Liver (tissue), 9 donors: ENCODE results near the gene HOOK1. TPM values are rescaled to one million over a fixed set of nuclear protein-coding genes. Genes with fewer than 3 reads are reported as not detected.

Experiments used
- DNase-seq: peaks from one replicate; pipeline ENCODE4 v3.0.0-alpha.2; 2017; ENCODE audit warnings: low spot score
- H3K27ac ChIP-seq, 2 donors: one replicate each; pipeline ENCODE4 v1.7.0; 2013; ENCODE audit warnings: inconsistent platforms in 2 of 2, low read length in 2 of 2, control low read depth in 1 of 2, low read depth in 1 of 2, mild to moderate bottlenecking in 1 of 2
- H3K27me3 ChIP-seq, 4 donors: one replicate each; pipeline versions ENCODE4 v1.6.1 to v1.7.0; 2013; ENCODE audit warnings: low read length in 3 of 4, inconsistent platforms in 1 of 4, mild to moderate bottlenecking in 1 of 4, moderate library complexity in 1 of 4; ENCODE audit not compliant: control insufficient read depth in 4 of 4, insufficient read depth in 4 of 4
- H3K36me3 ChIP-seq, 4 donors: one replicate each; pipeline versions ENCODE4 v1.6.1 to v1.7.0; 2013; ENCODE audit warnings: low read length in 3 of 4, mild to moderate bottlenecking in 3 of 4, low read depth in 1 of 4, moderate library complexity in 1 of 4; ENCODE audit not compliant: control insufficient read depth in 4 of 4, insufficient read depth in 3 of 4
- H3K4me1 ChIP-seq, 4 donors: one replicate each; pipeline versions ENCODE4 v1.6.1 to v1.7.0; 2013; ENCODE audit warnings: low read length in 3 of 4, mild to moderate bottlenecking in 3 of 4, moderate library complexity in 1 of 4; ENCODE audit not compliant: control insufficient read depth in 4 of 4, insufficient read depth in 4 of 4
- H3K4me3 ChIP-seq, 3 donors: one replicate each; pipeline versions ENCODE4 v1.6.1 to v1.7.0; 2013; ENCODE audit warnings: low read length in 3 of 3, control low read depth in 1 of 3, low read depth in 1 of 3, mild to moderate bottlenecking in 1 of 3
- H3K9ac ChIP-seq, 2 donors: one replicate each; pipeline ENCODE4 v1.7.0; 2013; ENCODE audit warnings: low read length in 2 of 2, mild to moderate bottlenecking in 2 of 2, moderate library complexity in 2 of 2, control low read depth in 1 of 2, low read depth in 1 of 2
- H3K9me3 ChIP-seq, 4 donors: one replicate each; pipeline versions ENCODE4 v1.6.1 to v1.7.0; 2013; ENCODE audit warnings: low read length in 3 of 4; ENCODE audit not compliant: control insufficient read depth in 4 of 4
- EGR1 ChIP-seq, 2 donors: IDR thresholded peaks; 2 replicates each; pipeline ENCODE4 v1.6.1; 2016 to 2018; ENCODE audit warnings: antibody characterized with exemption in 2 of 2, low read depth in 2 of 2
- FOXA2 ChIP-seq: IDR thresholded peaks from 2 replicates; pipeline ENCODE4 v1.6.1; 2016; ENCODE audit warnings: antibody characterized with exemption
- GABPA ChIP-seq, 2 donors: IDR thresholded peaks in 1 of 2; conservative IDR thresholded peaks in 1 of 2; 2 replicates each; pipeline ENCODE4 v1.6.1; 2016; ENCODE audit warnings: antibody characterized with exemption in 2 of 2, mild to moderate bottlenecking in 1 of 2, moderate library complexity in 1 of 2
- HNF4A ChIP-seq, 2 donors: conservative IDR thresholded peaks; 2 replicates each; pipeline ENCODE4 v1.6.1; 2016; ENCODE audit warnings: antibody characterized with exemption in 2 of 2, mild to moderate bottlenecking in 2 of 2
- HNF4G ChIP-seq: IDR thresholded peaks from 2 replicates; pipeline ENCODE4 v1.6.1; 2016; ENCODE audit warnings: antibody characterized with exemption
- JUND ChIP-seq, 2 donors: IDR thresholded peaks; 2 replicates each; pipeline ENCODE4 v1.6.1; 2016; ENCODE audit warnings: antibody characterized with exemption in 2 of 2
- NR2F2 ChIP-seq: IDR thresholded peaks from 2 replicates; pipeline ENCODE4 v1.6.1; 2016; ENCODE audit warnings: antibody characterized with exemption
- RAD21 ChIP-seq, 2 donors: IDR thresholded peaks; 2 replicates each; pipeline ENCODE4 v1.6.1; 2016; ENCODE audit warnings: antibody characterized with exemption in 2 of 2, mild to moderate bottlenecking in 2 of 2
- RXRA ChIP-seq, 2 donors: IDR thresholded peaks; 2 replicates each; pipeline ENCODE4 v1.6.1; 2017 to 2018; ENCODE audit warnings: antibody characterized with exemption in 2 of 2, mild to moderate bottlenecking in 1 of 2
- SP1 ChIP-seq: IDR thresholded peaks from 2 replicates; pipeline ENCODE4 v1.6.1; 2018; ENCODE audit warnings: antibody characterized with exemption, mild to moderate bottlenecking
- TAF1 ChIP-seq: conservative IDR thresholded peaks from 2 replicates; pipeline ENCODE4 v1.6.1; 2016; ENCODE audit warnings: antibody characterized with exemption, mild to moderate bottlenecking
- YY1 ChIP-seq: IDR thresholded peaks from 2 replicates; pipeline ENCODE4 v1.6.1; 2016; ENCODE audit warnings: antibody characterized with exemption, mild to moderate bottlenecking
- WGBS: extraction: QIAGEN DNeasy Blood & Tissue Kit; methylation state at CpG from one replicate; pipeline ENCODE4 v1.1.7; 2013; 5-methylcytosine and 5-hydroxymethylcytosine counted together
- polyA plus RNA-seq, 2 donors: library from polyadenylated mRNA; stranded (reverse) in 1 of 2; unstranded in 1 of 2; fragments of 200-250 nt in 1 of 2; fragments of >200 nt in 1 of 2; fragmentation: Nextera tagmentation in 1 of 2; extraction: Ambion mirVana in 1 of 2; gene quantifications; one replicate each; pipeline versions ENCODE4 v1.2.1 to v1.2.3, GENCODE V29; 2013 to 2015
- total RNA-seq, 2 donors: library from RNA; depleted of rRNA; stranded (reverse); fragments of >200 nt; gene quantifications; one replicate each; pipeline ENCODE4 v1.2.3, GENCODE V29; 2014
- TF ChIP-seq, protein P1 (sequence below): IDR thresholded peaks from 2 replicates; pipeline ENCODE4 v1.6.1; 2016; ENCODE audit warnings: antibody characterized with exemption
- TF ChIP-seq, protein P2 (sequence below): fragments of 150-350 bp; IDR thresholded peaks from 2 replicates; pipeline ENCODE4 v1.5.1; 2017; ENCODE audit warnings: improper control_type of control experiment, low read depth, low read length; ENCODE audit not compliant: missing input control
- TF ChIP-seq, protein P3 (sequence below): IDR thresholded peaks from 2 replicates; pipeline ENCODE4 v1.6.1; 2016; ENCODE audit warnings: antibody characterized with exemption
- donor health status: healthy.
- donor health status: healthy.
- donor health status: healthy.
- donor health status: healthy.
- donor health status: healthy.

The HOOK1 gene
- total and polyA plus RNA-seq, 4 donors, result 10.3 to 33.4 (median 17.5) TPM

DNA sequence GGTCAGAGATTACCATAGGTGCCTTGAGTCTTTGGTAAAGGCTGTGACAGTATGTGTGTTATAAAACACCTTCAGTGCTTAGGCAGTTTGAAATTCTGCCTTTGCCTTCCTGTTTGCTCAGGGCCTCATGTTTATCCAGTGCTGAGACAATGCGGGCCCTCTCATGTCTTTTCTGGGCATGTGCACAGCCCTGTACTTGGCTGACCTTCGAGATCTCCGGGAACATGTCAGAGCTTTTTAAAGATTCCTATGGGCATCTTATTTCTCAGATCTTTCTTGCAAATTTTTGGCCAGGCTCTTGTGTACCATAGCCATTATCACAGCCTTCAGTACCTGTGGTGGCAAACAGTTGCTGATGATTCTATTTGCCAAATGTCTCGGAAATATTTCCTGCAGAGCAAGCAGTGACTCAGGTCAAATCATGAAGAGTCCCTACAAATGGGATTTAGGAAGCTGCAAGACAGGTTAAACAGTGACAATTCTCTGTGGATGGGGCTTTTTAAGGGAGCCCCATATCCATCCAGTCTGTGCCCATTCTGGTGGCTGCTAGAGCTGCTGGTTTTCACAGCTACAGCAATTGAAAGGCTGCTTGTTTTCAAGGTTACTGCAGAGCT is 42.1 kb downstream of the HOOK1 start (continued):
- TF ChIP-seq, protein P1, sequence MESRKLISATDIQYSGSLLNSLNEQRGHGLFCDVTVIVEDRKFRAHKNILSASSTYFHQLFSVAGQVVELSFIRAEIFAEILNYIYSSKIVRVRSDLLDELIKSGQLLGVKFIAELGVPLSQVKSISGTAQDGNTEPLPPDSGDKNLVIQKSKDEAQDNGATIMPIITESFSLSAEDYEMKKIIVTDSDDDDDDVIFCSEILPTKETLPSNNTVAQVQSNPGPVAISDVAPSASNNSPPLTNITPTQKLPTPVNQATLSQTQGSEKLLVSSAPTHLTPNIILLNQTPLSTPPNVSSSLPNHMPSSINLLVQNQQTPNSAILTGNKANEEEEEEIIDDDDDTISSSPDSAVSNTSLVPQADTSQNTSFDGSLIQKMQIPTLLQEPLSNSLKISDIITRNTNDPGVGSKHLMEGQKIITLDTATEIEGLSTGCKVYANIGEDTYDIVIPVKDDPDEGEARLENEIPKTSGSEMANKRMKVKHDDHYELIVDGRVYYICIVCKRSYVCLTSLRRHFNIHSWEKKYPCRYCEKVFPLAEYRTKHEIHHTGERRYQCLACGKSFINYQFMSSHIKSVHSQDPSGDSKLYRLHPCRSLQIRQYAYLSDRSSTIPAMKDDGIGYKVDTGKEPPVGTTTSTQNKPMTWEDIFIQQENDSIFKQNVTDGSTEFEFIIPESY, result peak; percentile 30
- peak; percentile 48 to 53 for TF ChIP-seq HNF4A (conservative IDR thresholded peaks at IDR 0.05)
- peak; percentile 55 for TF ChIP-seq FOXA2
- no peak for TF ChIP-seq GABPA (IDR thresholded peaks at IDR 0.05 in 1 of 2, conservative IDR thresholded peaks at IDR 0.05 in 1 of 2)
- no peak for TF ChIP-seq EGR1 (IDR thresholded peaks at IDR 0.05; ENCODE audit: low read depth in 2 of 2)

DNA sequence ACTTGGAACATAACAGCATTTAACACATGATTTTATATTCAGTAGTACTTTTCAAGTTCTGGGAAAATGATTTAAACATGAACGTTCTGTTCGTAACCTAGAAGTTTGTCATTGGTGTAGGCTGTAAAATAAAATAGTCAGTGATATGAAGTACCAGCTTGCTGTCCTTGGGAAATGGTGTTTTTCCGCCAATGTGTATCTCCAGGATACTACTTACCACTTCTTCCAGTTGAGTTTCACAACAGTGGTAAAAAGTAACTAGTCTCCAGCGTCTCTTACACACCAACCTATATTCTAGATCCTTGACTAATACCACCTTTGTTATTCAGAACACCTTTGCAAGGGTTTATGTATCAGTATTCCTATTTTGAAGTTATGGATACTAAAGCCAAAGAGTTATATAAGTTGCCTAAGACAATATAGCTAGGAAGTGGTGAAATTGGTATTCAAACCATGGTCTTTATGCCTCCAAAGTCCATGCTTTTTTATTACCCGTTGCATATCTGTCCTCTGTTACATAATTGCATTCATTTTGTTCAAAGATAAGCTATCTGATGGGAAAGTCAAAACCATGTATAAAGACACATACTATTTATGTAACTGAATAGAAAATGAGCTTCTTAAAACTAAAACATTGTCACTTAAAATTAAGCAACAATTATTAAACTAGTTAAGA is 43.1 kb downstream of the HOOK1 start:
- no peaks in the 10 kb centered on the region for H3K27me3 ChIP-seq
- TF ChIP-seq SP1 (no peak), HNF4A (conservative IDR thresholded peaks at IDR 0.05) (no peak), TAF1 (no peak), NR2F2 (no peak)
- TF ChIP-seq, protein P2, sequence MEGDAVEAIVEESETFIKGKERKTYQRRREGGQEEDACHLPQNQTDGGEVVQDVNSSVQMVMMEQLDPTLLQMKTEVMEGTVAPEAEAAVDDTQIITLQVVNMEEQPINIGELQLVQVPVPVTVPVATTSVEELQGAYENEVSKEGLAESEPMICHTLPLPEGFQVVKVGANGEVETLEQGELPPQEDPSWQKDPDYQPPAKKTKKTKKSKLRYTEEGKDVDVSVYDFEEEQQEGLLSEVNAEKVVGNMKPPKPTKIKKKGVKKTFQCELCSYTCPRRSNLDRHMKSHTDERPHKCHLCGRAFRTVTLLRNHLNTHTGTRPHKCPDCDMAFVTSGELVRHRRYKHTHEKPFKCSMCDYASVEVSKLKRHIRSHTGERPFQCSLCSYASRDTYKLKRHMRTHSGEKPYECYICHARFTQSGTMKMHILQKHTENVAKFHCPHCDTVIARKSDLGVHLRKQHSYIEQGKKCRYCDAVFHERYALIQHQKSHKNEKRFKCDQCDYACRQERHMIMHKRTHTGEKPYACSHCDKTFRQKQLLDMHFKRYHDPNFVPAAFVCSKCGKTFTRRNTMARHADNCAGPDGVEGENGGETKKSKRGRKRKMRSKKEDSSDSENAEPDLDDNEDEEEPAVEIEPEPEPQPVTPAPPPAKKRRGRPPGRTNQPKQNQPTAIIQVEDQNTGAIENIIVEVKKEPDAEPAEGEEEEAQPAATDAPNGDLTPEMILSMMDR, result no peak
- TF ChIP-seq, protein P3, sequence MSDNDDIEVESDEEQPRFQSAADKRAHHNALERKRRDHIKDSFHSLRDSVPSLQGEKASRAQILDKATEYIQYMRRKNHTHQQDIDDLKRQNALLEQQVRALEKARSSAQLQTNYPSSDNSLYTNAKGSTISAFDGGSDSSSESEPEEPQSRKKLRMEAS, result no peak
- TF ChIP-seq, protein P1, result no peak
- peaks cover 2 to 22% (median 6%) of the 10 kb centered on the region in 4 donors for H3K36me3 ChIP-seq
- H3K4me1 ChIP-seq, result peaks cover 6 to 13% (median 8%) of the 10 kb centered on the region in 4 donors
- no peak overlapping the region for H3K4me3 ChIP-seq
- no peak for DNase-seq
- H3K9ac ChIP-seq, result peak overlapping the region in 1 of 2 donors; percentile 47
- no peaks in the 10 kb centered on the region for H3K9me3 ChIP-seq
- 72% methylated on average over 5 of the region's 5 CpGs for WGBS
- peak overlapping the region in 1 of 2 donors; percentile 28 for H3K27ac ChIP-seq

DNA sequence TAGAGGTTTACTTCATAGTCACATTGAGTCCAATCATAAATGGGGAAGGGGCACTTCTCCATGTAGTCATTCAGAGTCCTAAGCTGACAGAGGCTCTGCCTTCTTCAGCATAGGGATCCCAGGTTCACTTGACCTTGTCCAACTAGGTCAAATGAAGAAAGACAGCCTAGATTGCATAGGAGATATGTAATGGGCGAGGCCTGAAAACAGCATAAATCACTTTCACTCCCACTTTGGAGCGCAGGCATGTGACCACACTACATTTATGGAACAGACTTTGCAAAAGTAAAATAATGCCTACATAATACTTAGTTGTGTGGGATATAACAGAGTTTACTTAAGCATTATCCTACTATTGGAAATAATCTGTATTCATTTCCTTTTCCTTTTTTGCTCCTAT is 51.7 kb downstream of the HOOK1 start:
- no peak for DNase-seq
- H3K9me3 ChIP-seq, result no peaks in the 10 kb centered on the region
- peaks cover 3 to 43% (median 26%) of the 10 kb centered on the region in 4 donors for H3K36me3 ChIP-seq
- WGBS, result 89% methylated on average over 2 of the region's 2 CpGs
- no peaks in the 10 kb centered on the region for H3K27me3 ChIP-seq
- no peak overlapping the region for H3K4me3 ChIP-seq
- H3K4me1 ChIP-seq, result peaks cover 0 to 2% (median 0%) of the 10 kb centered on the region in 4 donors
- no peak overlapping the region for H3K9ac ChIP-seq
- H3K27ac ChIP-seq, result no peak overlapping the region
- no peak for TF ChIP-seq EGR1 (IDR thresholded peaks at IDR 0.05; ENCODE audit: low read depth in 2 of 2)
- no peak for TF ChIP-seq NR2F2
- TF ChIP-seq RAD21 (IDR thresholded peaks at IDR 0.05), result no peak
- TF ChIP-seq YY1, result no peak
- no peak for TF ChIP-seq TAF1
- TF ChIP-seq, protein P3, result no peak
- no peak for TF ChIP-seq HNF4G
- TF ChIP-seq, protein P1, result no peak
- no peak for TF ChIP-seq GABPA (IDR thresholded peaks at IDR 0.05 in 1 of 2, conservative IDR thresholded peaks at IDR 0.05 in 1 of 2)
- TF ChIP-seq FOXA2, result no peak
- TF ChIP-seq SP1, result no peak
- TF ChIP-seq HNF4A (conservative IDR thresholded peaks at IDR 0.05), result no peak
- TF ChIP-seq JUND (IDR thresholded peaks at IDR 0.05), result no peak
- no peak for TF ChIP-seq RXRA (IDR thresholded peaks at IDR 0.05)
